ENCODE results near the gene PHF5A. TPM values are rescaled to one million over a fixed set of nuclear protein-coding genes. Genes with fewer than 3 reads are reported as not detected.

Gene PHF5A
- total and polyA plus RNA-seq, 2 donors (not counting 3 experiments of a cell fraction or from before 2014, with no cell fraction given): 61.1 to 63.7 TPM

DNA sequence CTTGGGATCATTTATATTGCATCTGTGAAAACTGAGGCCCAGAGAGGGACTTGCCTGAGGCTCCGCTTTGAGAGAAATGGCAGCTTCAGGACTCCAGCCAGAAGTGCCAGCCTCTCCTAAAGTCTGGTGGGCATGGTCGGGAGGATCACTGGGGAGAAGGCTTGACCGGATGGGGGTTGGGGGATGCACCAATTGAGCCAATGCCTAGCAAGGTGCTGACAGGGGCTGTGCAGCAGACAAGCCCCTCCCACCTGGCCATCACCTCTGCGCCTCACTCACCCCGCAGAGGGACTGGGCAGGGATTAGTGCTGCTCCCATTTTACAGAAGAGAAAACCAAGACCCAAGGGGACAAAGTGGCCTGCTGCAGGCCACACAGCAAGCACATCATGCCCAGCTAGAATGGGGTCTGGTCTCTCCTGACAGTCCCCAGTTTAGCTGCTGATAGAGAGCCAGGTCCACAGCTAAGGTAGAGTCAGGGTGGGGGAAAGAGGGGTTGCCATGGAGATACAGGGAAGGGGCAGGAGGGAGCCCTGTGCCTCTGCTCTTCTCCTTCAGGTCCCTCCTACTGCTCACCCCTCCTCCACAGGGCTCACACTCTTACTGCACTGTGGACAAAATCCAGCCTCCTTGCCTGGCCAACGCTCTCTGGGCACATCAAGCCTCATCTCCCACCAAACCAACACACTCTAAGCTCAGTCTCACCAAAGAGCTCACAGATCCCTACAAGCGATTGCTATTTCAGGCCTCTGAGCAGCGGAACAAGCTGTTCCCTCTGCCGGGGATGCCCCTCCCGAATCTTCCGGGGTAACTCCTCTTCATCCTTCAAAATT lies 57.3 kb downstream of the PHF5A start:
- Histone ChIP-seq H3K36me3 (ENCODE audit: control insufficient read depth in 2 of 2, extremely low read depth in 1 of 2, insufficient read depth in 2 of 2, low read length in 2 of 2) (no peaks in the 10 kb centered on the region), H3K27me3 (ENCODE audit: control insufficient read depth in 2 of 2, insufficient read depth in 2 of 2, low read length in 2 of 2) (no peaks in the 10 kb centered on the region), H2AFZ (ENCODE audit: low read depth, low read length) (no peak overlapping the region), H3K4me1 (ENCODE audit: control insufficient read depth, extremely low read depth, insufficient read depth, low read length) (peaks cover 10% of the 10 kb centered on the region), H3K9ac (replicated peaks; ENCODE audit: extremely low read depth, insufficient read depth, low read length) (no peak overlapping the region), H3K4me3 (replicated peaks in 1 of 3; ENCODE audit: insufficient read depth in 1 of 3, low read depth in 1 of 3, low read length in 3 of 3) (no peak overlapping the region), H3K9me3 (replicated peaks; ENCODE audit: control insufficient read depth, insufficient read depth, low read length) (no peaks in the 10 kb centered on the region), H3K4me2 (ENCODE audit: insufficient read depth, low read length) (no peak overlapping the region), H3K79me2 (ENCODE audit: control insufficient read depth, insufficient read depth, low read length) (peaks cover 8% of the 10 kb centered on the region), H4K20me1 (replicated peaks; ENCODE audit: control insufficient read depth, extremely low read depth, insufficient read depth, low read length) (no peaks in the 10 kb centered on the region), H3K9me1 (replicated peaks; ENCODE audit: control insufficient read depth, extremely low read depth, insufficient read depth, low read length) (no peaks in the 10 kb centered on the region), H3K27ac (ENCODE audit: insufficient read depth, low read depth, low read length) (no peak overlapping the region)
- POLR2A ChIA-PET: no interaction called here
- TF ChIP-seq FOS (IDR thresholded peaks at IDR 0.05; ENCODE audit: borderline replicate concordance, insufficient read depth, low read length): no peak
- TF ChIP-seq, protein P1, sequence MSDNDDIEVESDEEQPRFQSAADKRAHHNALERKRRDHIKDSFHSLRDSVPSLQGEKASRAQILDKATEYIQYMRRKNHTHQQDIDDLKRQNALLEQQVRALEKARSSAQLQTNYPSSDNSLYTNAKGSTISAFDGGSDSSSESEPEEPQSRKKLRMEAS (IDR thresholded peaks at IDR 0.05; ENCODE audit: insufficient read depth, insufficient read length): no peak
- no peak for TF ChIP-seq GATA2 (IDR thresholded peaks at IDR 0.05; ENCODE audit: insufficient read depth, insufficient read length, low read depth, low read length)
- no peak for TF ChIP-seq POLR2AphosphoS5 (IDR thresholded peaks at IDR 0.05; ENCODE audit: insufficient read depth, low read depth, low read length)
- TF ChIP-seq, protein P2, sequence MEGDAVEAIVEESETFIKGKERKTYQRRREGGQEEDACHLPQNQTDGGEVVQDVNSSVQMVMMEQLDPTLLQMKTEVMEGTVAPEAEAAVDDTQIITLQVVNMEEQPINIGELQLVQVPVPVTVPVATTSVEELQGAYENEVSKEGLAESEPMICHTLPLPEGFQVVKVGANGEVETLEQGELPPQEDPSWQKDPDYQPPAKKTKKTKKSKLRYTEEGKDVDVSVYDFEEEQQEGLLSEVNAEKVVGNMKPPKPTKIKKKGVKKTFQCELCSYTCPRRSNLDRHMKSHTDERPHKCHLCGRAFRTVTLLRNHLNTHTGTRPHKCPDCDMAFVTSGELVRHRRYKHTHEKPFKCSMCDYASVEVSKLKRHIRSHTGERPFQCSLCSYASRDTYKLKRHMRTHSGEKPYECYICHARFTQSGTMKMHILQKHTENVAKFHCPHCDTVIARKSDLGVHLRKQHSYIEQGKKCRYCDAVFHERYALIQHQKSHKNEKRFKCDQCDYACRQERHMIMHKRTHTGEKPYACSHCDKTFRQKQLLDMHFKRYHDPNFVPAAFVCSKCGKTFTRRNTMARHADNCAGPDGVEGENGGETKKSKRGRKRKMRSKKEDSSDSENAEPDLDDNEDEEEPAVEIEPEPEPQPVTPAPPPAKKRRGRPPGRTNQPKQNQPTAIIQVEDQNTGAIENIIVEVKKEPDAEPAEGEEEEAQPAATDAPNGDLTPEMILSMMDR (IDR thresholded peaks at IDR 0.05; ENCODE audit: extremely low read depth in 1 of 2, insufficient read depth in 1 of 2, low read depth in 1 of 2, low read length in 2 of 2): no peak
- TF ChIP-seq MYC (IDR thresholded peaks at IDR 0.05; ENCODE audit: low read depth, low read length): no peak
- TF ChIP-seq POLR2A (IDR thresholded peaks at IDR 0.05; ENCODE audit: low read depth, low read length): no peak
- no peak for TF ChIP-seq JUN (IDR thresholded peaks at IDR 0.05; ENCODE audit: borderline replicate concordance, insufficient read depth, insufficient read length, low read depth)
- TF ChIP-seq EZH2 (IDR thresholded peaks at IDR 0.05; ENCODE audit: borderline replicate concordance, low read depth, low read length, severe bottlenecking): no peak
- intact Hi-C loops (cut with micrococcal nuclease) (no loop called here), dilution Hi-C loops (cut with MboI; ENCODE audit: extremely low pct_ligation_motif_present, low sequenced_read_pairs) (no loop called here)
- no peak for DNase-seq (ENCODE audit: low read depth, low spot score)
- FAIRE-seq: no peak
- CTCF ChIA-PET: interaction anchor here (0.6 to 2.0 kb wide), 3 partner anchors 9 to 84 kb away, joined by 3 to 7 read pairs (median 3); partner anchors contain the start of gene TOB2
- no TSS peak for BruUV-seq (replicated peaks)

Data from endothelial cell of umbilical vein (primary cell).